Nephron (organoid): Measurements from ENCODE around the gene CRABP2.

Source experiments
- H3K27ac Mint-ChIP-seq, 3 experiments: 2 replicates each; pipeline ENCODE4 v1.8.0; 2020; ENCODE audit warnings: mixed read lengths in 3 of 3, mild to moderate bottlenecking in 2 of 3, moderate library complexity in 1 of 3
- H3K27me3 Mint-ChIP-seq: 2 replicates; pipeline ENCODE4 v1.8.0; 2021; ENCODE audit warnings: low read depth, mild to moderate bottlenecking, moderate library complexity, mixed read lengths
- H3K36me3 Mint-ChIP-seq: 2 replicates; pipeline ENCODE4 v1.8.0; 2020; ENCODE audit warnings: low read depth, mixed read lengths
- H3K4me1 Mint-ChIP-seq: 2 replicates; pipeline ENCODE4 v1.8.0; 2020; ENCODE audit warnings: mixed read lengths
- H3K4me3 Mint-ChIP-seq, 3 experiments: 2 replicates each; pipeline ENCODE4 v1.8.0; 2020; ENCODE audit warnings: mild to moderate bottlenecking in 3 of 3, mixed read lengths in 3 of 3, moderate library complexity in 2 of 3
- H3K9me3 Mint-ChIP-seq: 2 replicates; pipeline ENCODE4 v1.8.0; 2020; ENCODE audit warnings: mixed read lengths
- CTCF ChIP-seq, 3 experiments: fragments of 200-600 bp; sonication (generic); IDR thresholded peaks; one replicate each; pipeline ENCODE4 v1.5.0; 2021; ENCODE audit warnings: antibody characterized with exemption in 3 of 3; ENCODE audit not compliant: unreplicated experiment in 3 of 3

Gene CRABP2

GRCh38 chr1:156690675-156691036 is 14.7 kb downstream of the CRABP2 start:
- TF ChIP-seq CTCF (IDR thresholded peaks at IDR 0.05; ENCODE audit: unreplicated experiment in 3 of 3) = no peak
- Mint-ChIP-seq H3K36me3 (no peaks in the 10 kb centered on the region), H3K4me3 (peak overlapping the region; percentile 81 to 85 (median 84)), H3K4me1 (peaks cover 55% of the 10 kb centered on the region), H3K27me3 (peaks cover 6% of the 10 kb centered on the region), H3K9me3 (no peaks in the 10 kb centered on the region), H3K27ac (peak overlapping the region; percentile 85 to 95 (median 95))

GRCh38 chr1:156689953-156690674 is 15.3 kb downstream of the CRABP2 start:
- Mint-ChIP-seq H3K36me3 (no peaks in the 10 kb centered on the region), H3K9me3 (no peaks in the 10 kb centered on the region), H3K27ac (peak overlapping the region; percentile 85 to 95 (median 95)), H3K27me3 (peaks cover 6% of the 10 kb centered on the region), H3K4me1 (peaks cover 55% of the 10 kb centered on the region), H3K4me3 (peak overlapping the region; percentile 81 to 85 (median 84))
- no peak for TF ChIP-seq CTCF (IDR thresholded peaks at IDR 0.05; ENCODE audit: unreplicated experiment in 3 of 3)

- peak; percentile 85 to 93 (median 85) for TF ChIP-seq CTCF (IDR thresholded peaks at IDR 0.05; ENCODE audit: unreplicated experiment in 3 of 3)
- Mint-ChIP-seq H3K27me3 (peaks cover 6% of the 10 kb centered on the region), H3K27ac (peak overlapping the region; percentile 85 to 95 (median 95))
Measured at GRCh38 chr1:156689035-156689952, 16.1 kb downstream of the CRABP2 start.

GRCh38 chr1:156684227-156684782 is 21.1 kb downstream of the CRABP2 start:
- peaks cover 4% of the 10 kb centered on the region for H3K4me1 Mint-ChIP-seq
- TF ChIP-seq CTCF (IDR thresholded peaks at IDR 0.05; ENCODE audit: unreplicated experiment in 3 of 3) = no peak
- H3K9me3 Mint-ChIP-seq = no peaks in the 10 kb centered on the region
- H3K27me3 Mint-ChIP-seq = peaks cover 28% of the 10 kb centered on the region
- no peak overlapping the region for H3K27ac Mint-ChIP-seq
- H3K4me3 Mint-ChIP-seq = no peak overlapping the region
- no peaks in the 10 kb centered on the region for H3K36me3 Mint-ChIP-seq

More at GRCh38 chr1:156689035-156689952, 16.1 kb downstream of the CRABP2 start:
- Mint-ChIP-seq H3K36me3 (no peaks in the 10 kb centered on the region), H3K9me3 (no peaks in the 10 kb centered on the region), H3K4me3 (peak overlapping the region; percentile 81 to 85 (median 84)), H3K4me1 (peaks cover 50% of the 10 kb centered on the region)

- no peaks in the 10 kb centered on the region for H3K36me3 Mint-ChIP-seq
- H3K27ac Mint-ChIP-seq = no peak overlapping the region
- peaks cover 31% of the 10 kb centered on the region for H3K27me3 Mint-ChIP-seq
- H3K4me3 Mint-ChIP-seq = no peak overlapping the region
- H3K9me3 Mint-ChIP-seq = no peaks in the 10 kb centered on the region
- TF ChIP-seq CTCF (IDR thresholded peaks at IDR 0.05; ENCODE audit: unreplicated experiment in 3 of 3) = no peak
- H3K4me1 Mint-ChIP-seq = peaks cover 11% of the 10 kb centered on the region
Measured at GRCh38 chr1:156682166-156682890, 23.1 kb downstream of the CRABP2 start.
